Astrocyte of the cerebellum (primary cell): ENCODE measurements around the gene DENND2A.

Source experiments
- DNase-seq: peaks from one replicate; pipeline ENCODE4 v3.0.0-alpha.2; 2011; ENCODE audit warnings: low read depth
- H3K4me3 ChIP-seq: 2 replicates; pipeline ENCODE4 v1.5.1; 2011; ENCODE audit warnings: mild to moderate bottlenecking, low read depth, low read length, moderate library complexity
- in situ Hi-C: cut with HindIII; loops from 2 replicates; pipeline ENCODE4 v1.10.0; 2017; ENCODE audit warnings: low sequenced_read_pairs
- TF ChIP-seq, protein P1 (sequence below): IDR thresholded peaks from 2 replicates; pipeline ENCODE4 v1.5.1; 2012; ENCODE audit warnings: low read length, low read depth, moderate library complexity, mild to moderate bottlenecking; ENCODE audit errors: missing control alignments

The DENND2A gene

DNA sequence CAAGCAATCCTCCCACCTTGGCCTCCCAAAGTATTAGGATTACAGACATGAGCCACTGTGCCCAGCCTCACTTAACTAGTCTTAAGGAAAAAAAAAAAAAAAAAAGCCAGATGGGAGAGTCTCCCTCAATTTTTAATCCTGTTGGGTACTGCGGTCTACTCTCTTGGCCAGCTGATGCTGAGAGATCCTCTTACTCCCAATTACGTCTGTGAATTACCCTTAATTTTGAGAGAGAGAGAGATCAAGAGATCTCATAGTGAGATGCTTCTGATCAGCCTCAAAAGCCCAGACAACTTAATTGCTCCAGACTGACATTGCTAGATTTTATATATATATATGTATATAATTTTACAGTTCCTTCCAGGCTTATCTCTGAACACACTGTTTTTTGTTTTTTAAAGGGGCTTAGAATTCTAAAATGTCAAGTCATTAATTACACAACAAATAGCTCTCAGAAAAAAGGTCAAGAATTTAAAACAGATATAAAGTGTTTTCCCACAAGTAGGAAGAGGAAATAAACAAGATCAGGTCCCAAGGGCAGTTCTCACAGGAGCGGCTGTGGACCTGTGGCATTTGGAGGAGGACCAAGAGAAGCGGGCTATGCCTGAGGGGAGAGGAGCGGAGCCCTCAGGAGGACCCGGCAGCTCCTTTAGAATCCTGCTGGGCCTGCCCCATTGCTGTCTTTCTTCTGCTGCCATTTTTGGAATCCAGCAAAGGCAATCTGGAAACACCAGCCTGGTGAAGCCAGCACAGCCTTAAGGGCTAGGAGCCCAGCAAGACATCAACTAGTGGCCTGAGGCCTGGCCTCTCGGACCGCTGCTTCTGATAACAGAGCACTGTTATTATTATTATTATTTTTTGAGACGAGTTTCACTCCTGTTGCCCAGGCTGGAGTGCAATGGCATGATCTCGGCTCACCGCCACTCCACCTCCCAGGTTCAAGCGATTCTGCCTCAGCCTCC, 30.1 kb downstream of the DENND2A start:
- DNase-seq: no peak
- TF ChIP-seq, protein P1, sequence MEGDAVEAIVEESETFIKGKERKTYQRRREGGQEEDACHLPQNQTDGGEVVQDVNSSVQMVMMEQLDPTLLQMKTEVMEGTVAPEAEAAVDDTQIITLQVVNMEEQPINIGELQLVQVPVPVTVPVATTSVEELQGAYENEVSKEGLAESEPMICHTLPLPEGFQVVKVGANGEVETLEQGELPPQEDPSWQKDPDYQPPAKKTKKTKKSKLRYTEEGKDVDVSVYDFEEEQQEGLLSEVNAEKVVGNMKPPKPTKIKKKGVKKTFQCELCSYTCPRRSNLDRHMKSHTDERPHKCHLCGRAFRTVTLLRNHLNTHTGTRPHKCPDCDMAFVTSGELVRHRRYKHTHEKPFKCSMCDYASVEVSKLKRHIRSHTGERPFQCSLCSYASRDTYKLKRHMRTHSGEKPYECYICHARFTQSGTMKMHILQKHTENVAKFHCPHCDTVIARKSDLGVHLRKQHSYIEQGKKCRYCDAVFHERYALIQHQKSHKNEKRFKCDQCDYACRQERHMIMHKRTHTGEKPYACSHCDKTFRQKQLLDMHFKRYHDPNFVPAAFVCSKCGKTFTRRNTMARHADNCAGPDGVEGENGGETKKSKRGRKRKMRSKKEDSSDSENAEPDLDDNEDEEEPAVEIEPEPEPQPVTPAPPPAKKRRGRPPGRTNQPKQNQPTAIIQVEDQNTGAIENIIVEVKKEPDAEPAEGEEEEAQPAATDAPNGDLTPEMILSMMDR: no peak
- H3K4me3 ChIP-seq: no peak overlapping the region
- in situ Hi-C loops: no loop called here

DNA sequence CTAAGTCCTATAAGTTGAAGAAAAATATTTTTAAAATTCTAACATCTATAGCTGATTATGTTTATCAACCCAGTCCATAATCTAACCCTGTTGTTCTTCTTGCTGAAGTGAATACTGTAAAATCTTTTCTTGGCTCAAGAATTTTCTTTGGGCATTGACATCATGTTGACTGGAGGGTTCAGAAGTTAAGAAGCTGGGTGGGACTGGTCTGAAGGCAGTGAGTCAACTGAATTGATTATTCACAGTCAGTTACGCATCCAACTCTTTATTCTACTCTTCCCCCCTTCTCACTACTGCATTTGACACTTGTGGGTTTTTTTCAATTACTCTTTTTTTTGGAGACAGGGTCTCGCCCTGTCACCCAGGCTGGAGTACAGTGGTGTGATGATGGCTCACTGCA, 31.0 kb downstream of the DENND2A start:
- in situ Hi-C loops: no loop called here
- TF ChIP-seq, protein P1: no peak
- H3K4me3 ChIP-seq: no peak overlapping the region
- peak; percentile 78 for DNase-seq

DNA sequence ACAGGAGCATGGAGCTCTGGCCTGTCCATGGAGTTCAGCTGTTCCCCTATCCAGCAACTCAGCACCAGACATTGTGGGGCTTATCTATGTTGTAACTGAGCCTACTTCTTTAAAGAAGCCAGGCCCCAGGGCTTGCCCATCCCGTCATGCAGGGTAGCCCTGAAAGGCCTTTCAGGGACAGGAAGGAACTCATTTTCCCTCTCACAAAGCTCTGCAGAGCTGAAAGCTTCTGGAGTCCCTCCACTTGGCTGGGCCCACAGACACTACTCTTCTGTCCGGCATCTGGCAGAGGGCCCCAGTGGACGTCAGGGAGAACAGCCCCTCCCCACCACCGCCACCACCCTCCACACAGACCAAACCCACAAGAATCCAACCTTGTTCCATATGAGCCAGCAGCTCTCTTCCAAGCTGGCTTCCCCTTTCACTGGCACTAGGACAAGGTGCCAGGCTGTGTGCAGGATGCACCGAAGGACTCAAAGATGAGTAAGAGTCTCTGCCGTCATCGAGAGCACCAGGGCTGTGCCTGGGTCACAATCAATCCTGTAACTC, 33.1 kb downstream of the DENND2A start:
- TF ChIP-seq, protein P1: no peak
- in situ Hi-C loops: no loop called here
- DNase-seq: peak; percentile 87
- no peak overlapping the region for H3K4me3 ChIP-seq

DNA sequence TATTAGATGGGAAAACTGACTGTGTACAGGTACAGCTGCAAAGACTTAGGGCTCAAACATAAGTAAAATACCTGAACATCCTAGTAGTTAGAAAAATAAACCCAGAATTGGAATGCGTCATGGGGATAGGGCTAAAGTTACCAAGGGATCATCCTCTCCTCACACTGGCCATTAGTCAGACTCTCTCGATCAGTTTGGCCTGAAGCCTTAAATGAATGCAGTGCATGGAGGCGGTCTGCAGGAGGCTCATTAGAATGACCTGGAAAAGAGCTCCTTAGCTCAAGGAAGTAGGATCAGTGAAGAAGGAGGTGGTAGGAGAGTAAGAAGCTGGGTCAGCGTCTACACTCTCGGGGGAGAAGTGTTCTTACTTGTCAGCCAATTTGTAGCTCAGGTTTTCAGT, 35.3 kb downstream of the DENND2A start:
- in situ Hi-C loops: no loop called here
- DNase-seq: no peak
- no peak overlapping the region for H3K4me3 ChIP-seq
- TF ChIP-seq, protein P1: peak; percentile 15

DNA sequence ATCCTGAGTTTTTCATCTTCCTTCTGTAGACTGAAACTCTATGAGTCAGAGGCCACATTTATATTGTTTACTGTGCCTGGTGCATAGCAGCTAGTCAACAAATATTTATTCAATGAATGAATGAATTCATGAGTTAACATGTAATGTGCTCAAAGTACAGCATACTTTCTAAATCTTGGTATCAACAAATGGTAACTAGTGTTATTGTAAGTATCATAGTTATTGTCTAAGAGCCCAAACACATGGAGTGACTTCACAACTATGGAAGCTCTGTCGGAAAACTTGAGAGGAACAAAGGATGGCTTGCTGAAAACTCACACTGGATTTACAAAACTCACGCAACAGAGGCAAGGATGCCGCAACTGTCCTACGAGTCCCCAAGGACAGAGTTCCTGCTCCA, 35.9 kb downstream of the DENND2A start:
- TF ChIP-seq, protein P1: no peak
- H3K4me3 ChIP-seq: no peak overlapping the region
- no peak for DNase-seq
- in situ Hi-C loops: no loop called here

DNA sequence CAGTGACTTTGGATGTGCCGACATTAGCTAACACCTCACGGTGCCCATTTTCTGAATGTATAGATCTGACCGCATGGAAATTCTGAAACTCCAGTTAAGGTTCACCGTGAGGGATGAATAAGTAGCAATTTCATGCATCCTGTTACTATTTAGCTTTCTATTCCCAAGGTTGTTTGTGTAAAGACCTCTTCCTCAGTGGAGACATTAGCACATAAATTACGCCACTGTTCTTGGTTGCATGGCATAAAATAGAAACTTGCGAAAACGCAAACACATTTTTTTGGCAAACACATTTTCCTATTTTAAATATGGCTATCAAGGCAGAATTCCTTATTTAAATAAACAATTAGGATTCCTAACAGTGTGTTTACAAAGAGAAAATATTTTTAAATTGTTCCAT, 36.5 kb downstream of the DENND2A start:
- in situ Hi-C loops: no loop called here
- TF ChIP-seq, protein P1: no peak
- DNase-seq: no peak
- H3K4me3 ChIP-seq: no peak overlapping the region
